Spleen (tissue), 7 donors: ENCODE measurements around the gene USP6NL.
"Not testable (repeated sequence)": the region's sequence is repeated elsewhere in the genome, so short reads cannot be mapped to it uniquely, and the experiment has no call there.

Source experiments
- POLR2A ChIP-seq, 3 donors: fragments of 450-650 bp; IDR thresholded peaks; one replicate each; pipeline ENCODE4 v1.5.1; 2017; ENCODE audit warnings: antibody characterized with exemption in 3 of 3, mild to moderate bottlenecking in 1 of 3
- POLR2AphosphoS5 ChIP-seq, 3 donors: sonication (generic); formaldehyde crosslinking; IDR thresholded peaks; one replicate each; pipeline ENCODE4 v1.5.1; 2017; ENCODE audit warnings: antibody characterized with exemption in 3 of 3
- TF ChIP-seq, protein P1 (sequence below), 11 experiments: fragments of 200-600 bp in 7 of 11; fragments of 450-650 bp in 4 of 11; sonication (generic) in 4 of 11; IDR thresholded peaks in 8 of 11; conservative IDR thresholded peaks in 3 of 11; 1 replicate in 7 of 11; 2 replicates in 4 of 11; pipeline versions ENCODE4 v1.4.0 to v1.8.0; 2016 to 2021; ENCODE audit warnings: antibody characterized with exemption in 11 of 11, inconsistent platforms in 4 of 11, mild to moderate bottlenecking in 1 of 11
- donor health status: DM: no; HTN: no; CAD: no; lungs with moderate emphysema.
- donor health status: DM: no; HTN: no; CAD: no.
- donor health status: DM: no; HTN: no; CAD: no.

DNA sequence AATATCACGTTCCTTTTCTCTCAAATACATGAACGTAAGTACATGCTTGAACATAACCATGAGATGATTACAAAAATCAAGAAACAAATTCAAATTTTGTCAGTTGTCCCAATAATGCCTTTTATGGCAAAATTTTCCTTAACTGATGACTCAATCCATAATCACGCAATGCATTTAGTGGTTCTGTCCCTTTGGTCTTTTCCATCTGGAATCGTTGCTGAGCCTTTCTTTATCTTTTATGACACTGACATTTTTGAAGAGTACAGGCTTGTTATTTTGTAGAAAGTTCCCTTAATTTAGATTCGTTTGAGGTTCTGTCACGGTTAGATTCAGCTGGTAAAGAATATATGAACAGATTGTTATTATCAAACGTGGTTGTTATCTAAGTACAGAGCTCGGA is 16.5 kb upstream of the USP6NL start:
- TF ChIP-seq, protein P1, sequence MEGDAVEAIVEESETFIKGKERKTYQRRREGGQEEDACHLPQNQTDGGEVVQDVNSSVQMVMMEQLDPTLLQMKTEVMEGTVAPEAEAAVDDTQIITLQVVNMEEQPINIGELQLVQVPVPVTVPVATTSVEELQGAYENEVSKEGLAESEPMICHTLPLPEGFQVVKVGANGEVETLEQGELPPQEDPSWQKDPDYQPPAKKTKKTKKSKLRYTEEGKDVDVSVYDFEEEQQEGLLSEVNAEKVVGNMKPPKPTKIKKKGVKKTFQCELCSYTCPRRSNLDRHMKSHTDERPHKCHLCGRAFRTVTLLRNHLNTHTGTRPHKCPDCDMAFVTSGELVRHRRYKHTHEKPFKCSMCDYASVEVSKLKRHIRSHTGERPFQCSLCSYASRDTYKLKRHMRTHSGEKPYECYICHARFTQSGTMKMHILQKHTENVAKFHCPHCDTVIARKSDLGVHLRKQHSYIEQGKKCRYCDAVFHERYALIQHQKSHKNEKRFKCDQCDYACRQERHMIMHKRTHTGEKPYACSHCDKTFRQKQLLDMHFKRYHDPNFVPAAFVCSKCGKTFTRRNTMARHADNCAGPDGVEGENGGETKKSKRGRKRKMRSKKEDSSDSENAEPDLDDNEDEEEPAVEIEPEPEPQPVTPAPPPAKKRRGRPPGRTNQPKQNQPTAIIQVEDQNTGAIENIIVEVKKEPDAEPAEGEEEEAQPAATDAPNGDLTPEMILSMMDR (IDR thresholded peaks at IDR 0.05 in 8 of 11, conservative IDR thresholded peaks at IDR 0.05 in 3 of 11): not testable (repeated sequence)
- not testable (repeated sequence) for TF ChIP-seq POLR2AphosphoS5, POLR2A (IDR thresholded peaks at IDR 0.05)
